ENCODE measurements around the gene CREB3L1.

DNA sequence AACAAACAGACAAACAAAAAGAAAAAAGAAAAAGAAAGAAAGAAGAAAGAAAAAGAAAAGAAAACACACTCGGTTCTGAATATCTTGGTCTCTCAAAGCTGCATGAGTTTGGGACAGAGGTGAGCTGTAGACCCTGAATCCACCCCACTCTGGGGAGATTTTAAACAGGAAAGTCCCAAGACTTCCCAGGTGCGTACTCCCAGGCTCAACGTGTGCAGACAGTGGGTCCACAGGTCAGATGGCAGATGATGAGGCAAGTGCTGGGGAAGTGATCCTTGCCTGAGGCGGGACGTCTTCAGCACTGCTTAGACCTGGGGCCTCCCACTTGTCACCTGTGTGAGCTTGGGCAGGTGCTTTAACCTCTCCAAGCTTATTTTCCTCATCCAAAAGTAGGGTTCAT is 9.3 kb downstream of the CREB3L1 start:
- TF ChIP-seq, protein P1, sequence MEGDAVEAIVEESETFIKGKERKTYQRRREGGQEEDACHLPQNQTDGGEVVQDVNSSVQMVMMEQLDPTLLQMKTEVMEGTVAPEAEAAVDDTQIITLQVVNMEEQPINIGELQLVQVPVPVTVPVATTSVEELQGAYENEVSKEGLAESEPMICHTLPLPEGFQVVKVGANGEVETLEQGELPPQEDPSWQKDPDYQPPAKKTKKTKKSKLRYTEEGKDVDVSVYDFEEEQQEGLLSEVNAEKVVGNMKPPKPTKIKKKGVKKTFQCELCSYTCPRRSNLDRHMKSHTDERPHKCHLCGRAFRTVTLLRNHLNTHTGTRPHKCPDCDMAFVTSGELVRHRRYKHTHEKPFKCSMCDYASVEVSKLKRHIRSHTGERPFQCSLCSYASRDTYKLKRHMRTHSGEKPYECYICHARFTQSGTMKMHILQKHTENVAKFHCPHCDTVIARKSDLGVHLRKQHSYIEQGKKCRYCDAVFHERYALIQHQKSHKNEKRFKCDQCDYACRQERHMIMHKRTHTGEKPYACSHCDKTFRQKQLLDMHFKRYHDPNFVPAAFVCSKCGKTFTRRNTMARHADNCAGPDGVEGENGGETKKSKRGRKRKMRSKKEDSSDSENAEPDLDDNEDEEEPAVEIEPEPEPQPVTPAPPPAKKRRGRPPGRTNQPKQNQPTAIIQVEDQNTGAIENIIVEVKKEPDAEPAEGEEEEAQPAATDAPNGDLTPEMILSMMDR (IDR thresholded peaks at IDR 0.05; ENCODE audit: poor library complexity), result no peak
- TF ChIP-seq EZH2 (IDR thresholded peaks at IDR 0.05; ENCODE audit: borderline replicate concordance) (no peak), EZH2phosphoT487 (IDR thresholded peaks at IDR 0.05; ENCODE audit: low read depth, severe bottlenecking, unreplicated experiment) (no peak)
